HG03103 (cell line): ENCODE data around the gene TXNRD1.
"Not testable (repeated sequence)": the region's sequence is repeated elsewhere in the genome, so short reads cannot be mapped to it uniquely, and the experiment has no call there.

ENCODE experiments used
- ATAC-seq: cut with Tn5 transposase; IDR thresholded peaks from one replicate; pipeline ENCODE4 v1.9.1; 2021; ENCODE audit warnings: low read depth; ENCODE audit not compliant: unreplicated experiment

The TXNRD1 gene

GRCh38 chr12:104215638-104216297 is at the start of gene TXNRD1:
TXNRD1 (plus strand) TSS chr12:104215779; CDS start chr12:104215803, 24 bp downstream.
- peak; percentile 89 for ATAC-seq

- ATAC-seq: no peak
These were observed 49.8 kb upstream of the TXNRD1 start for GRCh38 chr12:104165801-104166200.

- no peak for ATAC-seq
These were observed 49.1 kb upstream of the TXNRD1 start for GRCh38 chr12:104166465-104166864.

GRCh38 chr12:104167519-104168458 is 47.8 kb upstream of the TXNRD1 start:
- ATAC-seq: no peak

- no peak for ATAC-seq
These were observed 47.0 kb upstream of the TXNRD1 start for GRCh38 chr12:104168596-104168995.

- ATAC-seq: no peak
These were observed 43.6 kb upstream of the TXNRD1 start for GRCh38 chr12:104171785-104172569.

GRCh38 chr12:104172570-104172947 is 43.0 kb upstream of the TXNRD1 start:
- no peak for ATAC-seq

GRCh38 chr12:104173804-104174203 is 41.8 kb upstream of the TXNRD1 start:
- not testable (repeated sequence) for ATAC-seq

- no peak for ATAC-seq
These were observed 39.8 kb upstream of the TXNRD1 start for GRCh38 chr12:104175726-104176247.

- ATAC-seq: no peak
These were observed 38.3 kb upstream of the TXNRD1 start for GRCh38 chr12:104177336-104177662.

- no peak for ATAC-seq
These were observed 37.7 kb upstream of the TXNRD1 start for GRCh38 chr12:104177663-104178501.

- ATAC-seq: no peak
These were observed 35.2 kb upstream of the TXNRD1 start for GRCh38 chr12:104180374-104180773.

- no peak for ATAC-seq
These were observed 34.3 kb upstream of the TXNRD1 start for GRCh38 chr12:104181313-104181712.

GRCh38 chr12:104182144-104182543 is 33.4 kb upstream of the TXNRD1 start:
- no peak for ATAC-seq

GRCh38 chr12:104182621-104183378 is 32.8 kb upstream of the TXNRD1 start:
- ATAC-seq: no peak

GRCh38 chr12:104183443-104183842 is 32.1 kb upstream of the TXNRD1 start:
- no peak for ATAC-seq

- ATAC-seq: no peak
These were observed 28.0 kb upstream of the TXNRD1 start for GRCh38 chr12:104187446-104188155.

- ATAC-seq: no peak
These were observed 27.0 kb upstream of the TXNRD1 start for GRCh38 chr12:104188534-104188933.
